HG02938 (cell line): ENCODE results near the gene ERFL.
"Not testable (repeated sequence)": the region's sequence is repeated elsewhere in the genome, so short reads cannot be mapped to it uniquely, and the experiment has no call there.

Experiments used
- ATAC-seq: cut with Tn5 transposase; IDR thresholded peaks from one replicate; pipeline ENCODE4 v1.9.1; 2021; ENCODE audit warnings: mild to moderate bottlenecking, moderate library complexity; ENCODE audit not compliant: unreplicated experiment

Gene ERFL

DNA sequence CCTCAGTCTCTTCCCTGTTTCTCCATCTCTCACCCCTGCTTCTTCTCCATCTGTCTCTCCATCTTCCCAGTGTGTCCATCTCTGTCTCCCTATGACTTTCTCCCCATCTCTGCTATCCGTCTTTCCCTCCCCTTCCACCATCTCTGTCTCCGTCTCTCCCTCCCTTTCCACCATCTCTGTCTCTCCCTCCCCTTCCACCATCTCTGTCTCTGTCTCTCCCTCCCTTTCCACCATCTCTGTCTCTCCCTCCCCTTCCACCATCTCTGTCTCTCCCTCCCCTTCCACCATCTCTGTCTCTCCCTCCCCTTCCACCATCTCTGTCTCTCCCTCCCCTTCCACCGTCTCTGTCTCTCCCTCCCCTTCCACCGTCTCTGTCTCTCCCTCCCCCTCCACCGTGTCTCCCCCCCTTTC lies 13.8 kb downstream of the ERFL start:
- ATAC-seq: not testable (repeated sequence)

DNA sequence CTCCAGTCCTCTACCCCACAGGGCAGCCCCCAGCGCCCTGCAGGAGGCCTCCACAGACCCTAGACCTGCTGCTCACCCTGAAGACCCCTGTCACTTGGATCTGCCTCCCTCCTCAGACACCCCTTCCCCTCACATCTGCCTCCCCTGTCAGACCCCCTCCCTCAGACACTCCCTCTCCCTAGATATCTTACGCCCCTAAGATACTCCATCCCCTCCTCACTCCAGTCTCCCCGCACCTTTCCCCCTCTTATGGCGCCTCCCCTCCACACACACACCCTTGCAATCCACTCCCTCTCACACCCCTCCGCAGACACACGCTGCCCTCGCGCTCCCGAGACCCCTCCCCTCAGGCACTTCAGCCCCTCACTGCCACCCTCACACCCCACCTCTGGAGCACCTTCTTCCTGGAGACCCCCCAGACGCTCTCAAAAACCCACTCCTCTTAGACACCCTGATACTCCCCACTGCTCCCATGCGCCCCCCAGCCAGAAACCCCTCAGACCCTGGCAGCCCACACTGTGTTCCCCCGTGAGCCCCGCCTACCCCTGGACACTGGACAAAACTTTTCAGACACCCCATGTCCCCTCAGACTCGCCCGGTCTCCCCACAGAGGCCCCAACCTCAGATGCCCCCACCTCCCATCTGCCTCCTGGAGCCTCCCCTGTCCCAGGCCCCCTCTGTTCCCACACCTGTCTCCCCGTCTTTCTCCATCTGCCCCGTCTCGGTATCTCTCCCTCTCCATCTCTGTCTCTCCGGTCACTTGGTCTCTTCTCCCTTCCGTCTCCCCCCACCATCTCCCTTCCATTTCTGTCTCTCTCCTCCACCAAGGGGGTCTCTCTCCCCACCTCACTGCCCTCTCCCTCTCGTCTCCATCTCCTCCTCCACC lies 14.5 kb downstream of the ERFL start:
- ATAC-seq: no peak

DNA sequence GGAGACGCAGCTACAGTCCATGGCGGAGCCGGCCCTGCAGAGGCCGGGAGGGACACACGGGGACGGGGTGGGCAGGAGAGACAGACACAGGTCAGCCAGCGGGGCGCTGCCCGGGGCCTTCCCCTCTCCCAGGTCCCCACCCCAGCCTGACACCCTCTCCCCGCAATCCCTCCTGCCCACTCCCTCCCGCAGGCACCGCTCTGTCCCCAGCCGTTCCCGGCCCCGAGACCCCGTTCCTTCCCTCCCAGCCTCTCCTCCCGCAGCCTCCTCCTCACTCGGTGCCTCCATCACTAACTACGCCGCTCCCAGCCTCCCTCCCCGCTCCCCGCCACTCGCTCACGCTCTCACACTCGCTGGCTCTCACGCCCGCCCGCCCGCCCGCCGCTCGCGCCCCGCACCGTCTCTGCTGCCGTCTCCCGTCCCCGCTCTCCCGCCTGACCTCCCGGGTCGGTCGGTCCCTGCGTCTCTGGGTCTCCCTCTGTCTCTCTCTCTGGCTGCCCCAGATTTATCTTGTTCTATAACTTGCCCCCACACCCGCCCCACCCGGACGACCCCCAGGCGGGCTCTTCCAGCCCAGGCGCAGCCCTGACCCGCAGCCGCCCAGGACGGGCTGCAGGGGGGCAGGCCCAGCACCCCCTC lies 15.2 kb downstream of the ERFL start:
- ATAC-seq: no peak

DNA sequence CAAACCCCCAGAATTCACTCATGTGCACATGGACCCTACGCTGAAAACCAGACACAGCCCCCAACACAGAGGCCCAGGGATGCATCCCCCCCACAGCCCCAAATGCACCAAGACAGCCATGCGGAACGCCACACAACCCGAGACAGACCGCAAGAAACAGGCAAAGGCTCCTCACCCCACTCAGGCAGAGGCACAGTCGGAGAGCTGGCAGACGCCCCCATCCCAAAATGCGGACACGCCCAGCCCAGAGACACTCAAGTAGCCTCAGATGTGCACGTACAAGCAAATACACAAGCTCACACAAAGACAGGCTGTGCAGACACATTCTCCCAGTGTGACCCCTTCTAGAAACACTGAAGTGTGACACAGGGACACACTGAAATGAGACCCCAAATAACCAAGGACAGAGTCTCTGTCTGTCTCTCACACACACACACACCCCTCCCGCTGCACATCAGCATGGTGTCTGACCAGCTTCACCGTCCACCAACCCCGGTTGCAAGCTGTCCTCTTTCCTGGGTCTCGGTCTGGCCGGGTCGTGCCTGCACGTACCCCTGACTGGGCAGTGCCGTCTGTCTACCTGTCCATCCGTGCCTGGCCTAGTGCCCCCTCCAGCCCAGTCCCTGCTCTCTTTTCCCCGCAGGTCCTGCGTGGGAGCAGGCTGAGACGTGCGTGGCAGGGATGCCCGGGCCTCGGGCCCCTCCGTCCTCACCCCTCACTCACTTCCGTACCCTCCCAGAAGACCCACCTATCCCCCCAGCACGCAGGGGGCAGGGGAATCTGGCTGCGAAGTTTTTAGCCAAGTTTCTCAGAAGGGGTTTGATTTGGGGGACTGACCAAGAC lies 16.1 kb downstream of the ERFL start:
- ATAC-seq: no peak

DNA sequence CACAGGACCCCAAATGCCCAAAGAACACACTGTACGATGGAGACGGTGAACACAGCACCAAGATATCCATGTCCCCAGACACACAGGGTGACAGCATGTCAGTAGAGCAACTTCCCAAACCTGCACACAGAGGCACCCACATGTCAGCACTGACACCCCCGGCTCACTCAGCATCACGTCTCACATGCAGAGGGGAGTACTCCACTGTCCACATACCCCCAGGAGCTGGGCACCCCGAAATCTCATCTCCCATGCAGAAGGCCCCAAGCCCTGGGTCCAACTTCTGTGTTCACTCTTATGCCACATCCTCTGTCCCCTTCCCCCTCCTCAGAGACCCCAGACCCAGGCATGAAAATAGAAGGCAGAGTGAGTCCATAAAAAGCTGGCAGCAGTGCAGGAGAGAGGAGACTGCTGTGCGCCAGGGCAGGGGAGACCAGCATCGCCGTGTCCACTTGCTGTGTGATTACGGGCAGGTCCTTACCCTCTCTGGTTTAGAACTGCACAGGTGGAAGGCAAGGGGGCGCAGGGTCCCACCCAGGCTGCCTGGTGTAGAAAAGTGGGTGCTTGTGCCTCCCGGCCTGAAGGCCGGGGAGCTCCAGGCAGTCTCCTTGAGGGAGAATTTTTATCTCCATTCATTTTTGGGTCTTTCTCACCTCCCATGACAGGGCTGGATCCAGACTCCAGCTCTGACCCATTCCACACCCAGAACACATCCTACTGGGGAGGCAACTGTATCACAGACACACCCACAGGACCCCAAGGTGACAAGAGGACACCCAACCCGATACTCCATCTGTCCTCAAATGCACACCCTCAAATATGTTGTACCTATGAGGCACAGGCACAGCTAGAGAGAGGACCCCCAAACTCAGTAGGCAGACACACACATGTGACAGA lies 17.0 kb downstream of the ERFL start:
- ATAC-seq: no peak

DNA sequence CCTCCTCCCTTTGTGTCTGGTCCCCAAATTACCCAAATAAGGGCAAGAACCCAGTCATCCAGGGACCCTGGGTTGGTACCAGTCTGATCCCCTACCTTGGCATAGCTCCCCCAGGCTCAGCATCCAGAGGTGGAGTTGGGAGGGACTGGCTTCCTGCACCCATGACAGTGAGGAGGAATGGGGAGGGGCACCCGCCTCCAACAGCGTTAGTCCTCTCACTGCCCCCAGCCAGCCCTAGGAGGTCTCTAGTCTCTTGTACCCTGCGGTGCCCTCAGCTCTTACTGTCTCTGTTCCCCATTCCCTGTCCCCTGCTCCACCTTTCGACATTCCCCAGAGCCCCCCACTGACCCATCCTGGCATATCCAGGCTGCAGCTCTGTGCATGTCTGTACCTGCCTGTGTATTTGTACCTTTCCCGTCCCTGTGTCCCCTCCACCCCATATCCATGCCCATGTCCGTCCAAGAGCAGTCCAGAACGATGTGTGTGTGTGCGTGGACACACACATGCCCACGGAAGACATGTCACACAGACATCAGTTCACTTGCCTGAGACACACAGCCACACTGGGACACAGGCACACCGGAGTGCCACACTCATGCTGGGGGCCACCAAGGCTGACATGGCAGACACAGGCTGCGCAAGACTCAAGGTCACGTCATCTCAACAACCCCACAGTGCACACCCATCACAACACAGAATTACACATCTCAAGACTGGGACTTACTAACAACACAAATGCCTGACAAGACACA lies 17.8 kb downstream of the ERFL start:
- ATAC-seq: no peak

DNA sequence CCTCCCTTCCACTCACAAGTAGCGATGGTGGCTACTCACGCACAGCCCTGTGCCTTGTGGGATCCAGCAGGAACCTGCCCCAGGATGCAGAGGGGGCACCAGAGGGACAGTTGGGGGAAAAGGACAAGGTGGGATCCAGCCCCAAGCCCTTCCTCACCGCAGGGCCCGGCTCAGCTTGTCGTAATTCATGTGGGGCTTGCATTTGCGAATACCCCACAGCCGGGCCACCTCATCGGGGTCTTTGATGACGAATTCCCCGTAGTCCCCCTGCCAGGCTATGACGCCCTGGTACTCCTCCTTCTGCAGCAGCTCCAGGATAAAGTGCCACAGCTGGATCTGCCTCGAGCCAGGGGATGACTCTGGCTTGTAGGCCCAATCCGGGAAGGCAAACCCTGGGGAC lies 18.5 kb downstream of the ERFL start:
- ATAC-seq: no peak

DNA sequence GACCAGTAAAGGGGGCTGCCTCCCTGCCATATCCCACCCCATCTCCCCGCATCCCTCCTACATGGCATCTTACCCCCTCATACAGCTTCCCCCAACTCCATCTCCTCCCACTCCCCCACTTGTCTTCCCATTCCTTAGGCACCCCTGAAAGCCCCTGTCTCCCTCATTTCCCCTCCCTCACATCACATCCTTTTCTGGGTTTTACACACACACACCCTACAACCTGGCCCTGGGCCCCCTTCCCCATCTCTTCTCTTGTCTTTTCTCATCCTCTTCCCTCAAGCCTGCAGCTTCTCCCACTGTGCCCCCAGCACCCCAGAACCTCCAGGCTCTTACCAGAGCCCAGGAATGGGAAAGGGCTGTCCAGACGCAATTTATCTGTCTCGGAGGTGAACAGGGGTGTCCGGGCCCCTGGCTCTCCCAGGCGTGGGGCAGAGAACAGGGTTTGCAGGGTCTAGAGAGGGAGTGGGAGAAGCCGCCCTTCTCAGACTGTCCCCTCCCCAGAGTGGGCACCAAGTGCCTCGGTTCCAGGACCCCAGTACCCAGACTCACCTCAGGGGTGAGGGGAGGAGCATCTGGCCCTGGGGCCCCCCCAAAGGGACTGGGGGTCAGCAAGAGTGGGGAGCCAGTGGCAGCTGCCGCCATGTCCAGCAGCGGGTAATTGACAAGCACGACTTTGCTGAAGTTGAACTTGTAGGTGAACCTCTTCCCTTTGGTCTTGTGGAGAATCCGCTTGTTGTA lies 19.4 kb downstream of the ERFL start:
- no peak for ATAC-seq

DNA sequence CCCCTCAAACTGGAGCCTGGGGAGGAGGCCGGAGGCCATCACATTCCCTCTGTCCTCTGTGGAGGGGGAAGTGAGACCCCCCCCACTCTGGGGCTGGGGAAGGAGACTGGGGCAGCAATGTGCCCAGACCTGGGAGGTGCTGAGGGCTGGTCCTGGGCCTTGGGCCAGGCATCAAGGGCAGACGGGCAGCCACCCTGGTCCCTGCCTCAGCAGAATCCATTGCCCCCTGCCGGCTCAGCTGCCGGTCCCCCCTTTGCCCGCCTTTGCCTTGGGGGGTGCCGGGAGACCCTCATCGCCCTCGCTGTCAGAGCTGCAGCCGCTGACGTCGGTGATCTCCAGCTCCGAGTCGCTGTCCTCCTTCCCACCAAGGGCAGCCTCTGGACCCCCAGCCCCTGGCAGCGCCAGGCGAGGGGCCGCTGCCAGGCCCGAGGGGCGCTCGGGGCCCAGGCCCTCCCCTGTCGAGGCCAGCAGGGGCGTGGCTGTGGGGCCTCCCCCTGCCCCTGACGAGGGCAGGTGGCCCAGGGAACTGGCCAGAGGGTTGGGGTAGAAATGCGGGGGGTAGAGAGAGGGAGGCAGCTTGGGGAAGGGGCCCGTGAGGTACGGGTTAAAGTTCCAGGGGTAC lies 20.1 kb downstream of the ERFL start:
- ATAC-seq: no peak

DNA sequence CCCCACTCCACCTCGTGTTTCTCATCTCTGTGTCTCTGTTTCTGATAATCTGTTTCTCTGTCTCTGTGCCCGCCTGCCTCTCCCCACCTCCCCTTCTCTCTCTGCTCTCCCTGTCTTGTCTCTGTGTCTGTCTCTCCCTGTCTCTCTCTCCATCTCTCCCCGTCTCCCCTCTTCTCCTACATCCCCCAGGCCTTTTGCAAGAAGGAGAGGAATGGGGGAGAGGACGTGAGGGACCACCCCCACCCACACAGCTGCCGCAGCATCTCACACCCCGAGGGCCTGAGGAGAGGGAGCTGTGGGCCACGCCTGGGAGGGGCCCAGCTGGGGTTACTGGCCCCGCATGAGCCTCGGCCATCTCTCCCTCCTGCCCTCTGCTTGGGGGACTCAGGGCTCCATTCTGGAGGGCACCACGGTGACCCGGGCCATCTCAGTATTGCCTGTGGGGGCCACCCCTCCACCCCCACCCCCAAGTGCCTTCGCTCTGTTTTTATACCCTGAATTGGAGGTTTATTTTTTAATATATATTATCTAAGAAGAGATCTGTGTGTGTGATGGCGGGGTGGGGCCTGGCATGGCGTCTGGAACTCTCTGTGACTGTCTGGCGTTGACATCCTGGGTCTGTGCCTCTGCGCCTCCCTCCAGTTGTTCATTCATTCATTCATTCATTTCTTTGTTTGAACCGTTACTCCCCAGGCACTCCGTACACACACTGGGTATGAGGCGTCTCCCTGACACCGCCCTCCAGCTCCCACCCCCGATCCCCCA lies 21.2 kb downstream of the ERFL start:
- no peak for ATAC-seq

DNA sequence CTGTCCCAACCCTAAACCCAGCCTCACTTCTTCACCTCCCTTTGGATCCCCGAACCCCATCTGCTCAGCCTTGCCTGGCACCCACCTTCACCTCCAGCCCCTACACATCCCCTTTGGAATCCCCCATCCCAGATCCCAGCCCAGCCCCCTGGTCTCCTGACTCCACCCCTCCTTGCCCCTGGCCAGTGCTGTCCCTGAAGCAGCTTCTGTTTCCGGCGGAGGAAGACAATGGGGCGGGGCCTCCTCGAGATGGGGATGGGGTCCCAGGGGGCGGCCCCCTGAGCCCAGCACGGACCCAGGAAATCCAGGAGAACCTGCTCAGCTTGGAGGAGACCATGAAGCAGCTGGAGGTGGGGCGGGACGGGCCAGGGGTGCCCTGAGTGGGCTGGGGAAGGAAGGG lies 22.0 kb downstream of the ERFL start:
- ATAC-seq: no peak

DNA sequence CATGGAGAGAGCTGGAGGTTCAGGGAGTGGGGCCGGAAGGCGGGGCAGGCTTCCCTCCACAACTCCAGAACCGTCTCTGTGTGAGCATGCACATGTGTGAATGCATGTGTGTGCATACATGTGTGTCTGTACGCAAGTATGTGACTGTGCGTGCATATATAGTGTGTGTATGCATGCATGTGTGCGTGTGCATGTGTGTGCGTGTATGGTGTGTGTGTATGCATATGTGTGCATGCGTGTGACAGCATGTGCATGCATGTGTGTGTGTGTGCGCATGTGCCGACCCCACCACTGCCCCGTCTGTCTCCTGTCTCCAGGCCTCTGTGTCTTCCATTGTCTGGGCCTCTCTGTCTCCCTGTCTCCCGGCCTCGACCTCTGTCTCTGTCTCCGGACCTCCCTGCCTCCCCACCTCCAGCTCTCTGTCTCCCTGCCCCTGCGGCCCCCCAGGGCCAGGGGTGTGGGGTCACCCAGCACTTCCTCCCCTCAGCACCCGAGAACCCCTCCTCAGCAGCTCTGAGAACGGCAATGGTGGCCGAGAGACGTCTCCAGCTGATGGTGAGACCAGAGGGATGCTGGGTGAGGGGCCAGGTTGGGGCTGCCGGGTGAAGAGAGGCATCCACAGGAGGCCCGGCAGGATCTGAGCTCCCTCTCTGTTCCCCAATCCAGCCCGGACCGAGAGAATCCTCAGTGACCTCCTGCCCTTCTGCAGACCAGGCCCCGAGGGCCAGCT lies 22.8 kb downstream of the ERFL start:
- ATAC-seq: no peak

DNA sequence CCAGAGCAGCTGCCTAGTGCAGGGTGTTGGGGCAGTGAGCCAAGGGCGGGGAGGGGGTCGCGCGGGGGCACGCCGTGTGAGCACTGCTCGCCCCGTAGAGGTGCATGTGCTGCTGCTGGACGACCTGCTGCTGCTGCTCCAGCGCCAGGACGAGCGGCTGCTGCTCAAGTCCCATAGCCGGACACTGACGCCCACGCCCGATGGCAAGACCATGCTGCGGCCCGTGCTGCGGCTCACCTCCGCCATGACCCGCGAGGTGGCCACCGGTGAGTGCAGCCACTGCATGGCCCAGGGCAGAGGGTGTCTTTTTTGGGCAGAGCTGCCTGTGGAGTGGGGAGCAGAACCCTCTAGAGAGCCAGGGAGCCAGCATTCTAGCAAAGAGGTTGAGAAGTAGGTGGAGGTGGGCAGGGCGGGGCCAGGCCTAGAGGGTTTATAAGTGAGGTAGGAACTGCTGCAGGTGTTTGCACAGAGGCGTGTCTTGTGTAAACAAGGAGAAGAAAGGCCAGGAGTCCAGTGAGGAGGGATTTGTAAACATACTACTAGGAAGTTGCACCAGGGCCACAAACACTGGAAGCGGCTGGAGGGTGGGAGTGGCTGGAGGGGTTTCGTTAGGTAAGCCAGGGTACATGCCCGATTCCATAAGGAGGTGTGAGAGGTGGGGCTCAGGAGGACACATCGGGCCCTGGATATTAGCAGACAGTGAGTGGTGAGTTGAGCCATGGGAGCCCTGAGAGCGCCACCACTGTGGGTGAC lies 24.0 kb downstream of the ERFL start:
- ATAC-seq: no peak

DNA sequence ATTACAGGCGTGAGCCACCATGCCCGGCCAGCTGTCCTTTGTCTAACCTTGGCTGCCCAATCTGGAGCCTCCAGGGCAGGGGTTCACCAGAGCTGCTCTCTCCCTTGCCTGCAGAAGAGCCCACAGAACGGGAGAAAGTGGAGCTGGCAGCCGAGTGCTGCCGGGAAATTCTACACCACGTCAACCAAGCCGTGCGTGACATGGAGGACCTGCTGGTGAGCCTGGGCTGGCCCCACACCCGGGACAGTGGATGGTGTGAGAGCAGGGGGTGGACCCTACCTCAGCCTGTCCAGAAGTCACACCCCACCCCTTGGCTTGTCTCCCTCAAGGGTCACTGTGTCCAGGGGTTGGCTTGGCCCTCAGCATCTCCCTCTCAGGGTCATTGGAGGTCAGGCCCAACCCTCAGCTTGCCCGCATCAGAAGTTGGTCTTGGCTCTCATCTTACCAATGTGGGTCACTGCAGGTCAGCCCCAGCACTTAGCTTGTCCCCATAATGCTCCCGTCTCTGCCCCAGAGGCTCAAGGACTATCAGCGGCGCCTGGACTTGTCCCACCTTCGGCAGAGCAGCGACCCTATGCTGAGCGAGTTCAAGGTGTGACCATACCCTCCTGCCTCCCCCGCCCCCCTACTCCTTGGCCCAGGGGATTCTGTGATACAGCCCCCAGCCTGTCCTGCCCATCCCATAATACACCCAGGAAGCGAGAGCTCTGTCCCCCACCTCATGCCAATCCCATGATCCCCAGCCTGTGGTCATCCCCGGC lies 24.9 kb downstream of the ERFL start:
- no peak for ATAC-seq

DNA sequence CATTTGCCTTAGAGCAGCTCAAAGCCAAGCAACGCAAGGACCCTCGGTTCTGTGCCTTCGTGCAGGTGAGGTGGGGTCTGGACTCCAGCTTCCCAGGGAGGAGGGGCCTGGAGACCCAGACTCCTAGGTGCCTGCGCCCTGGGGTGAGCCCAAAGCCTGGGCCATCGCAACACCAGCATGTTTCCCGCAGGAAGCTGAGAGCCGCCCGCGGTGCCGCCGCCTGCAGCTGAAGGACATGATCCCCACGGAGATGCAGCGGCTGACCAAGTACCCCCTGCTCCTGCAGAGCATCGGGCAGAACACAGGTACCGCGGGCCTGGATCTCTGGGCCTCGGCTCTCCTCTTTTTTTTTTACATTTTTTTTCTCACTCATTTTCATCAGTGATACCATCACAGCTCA lies 25.7 kb downstream of the ERFL start:
- ATAC-seq: no peak
